Activated CD8-positive, alpha-beta T cell treated with anti-CD3 and anti-CD28 coated beads for 36 hours (primary cell): ENCODE results near the gene PDLIM7. TPM values are rescaled to one million over a fixed set of nuclear protein-coding genes. Genes with fewer than 3 reads are reported as not detected.
A peak's percentile ranks its signal among the peaks of the same experiment; 100 is the strongest.

Experiments
- ATAC-seq: fragments of 200-7000 bp; cut with Tn5 transposase; one replicate; pipeline ENCODE4 v1.10.0; 2021; ENCODE audit warnings: mild to moderate bottlenecking, moderate library complexity
- CTCF ChIA-PET: fragments of 350-600 bp; sonication (Branson Sonifier 250); formaldehyde crosslinking; loops from one replicate; lab custom pipeline; 2021; ENCODE audit warnings: antibody characterized with exemption; lab: Charles Lee
- POLR2A ChIA-PET: fragments of 350-600 bp; sonication (Branson Sonifier 250); formaldehyde crosslinking; loops from one replicate; lab custom pipeline; 2021; ENCODE audit warnings: antibody characterized with exemption; lab: Charles Lee
- DNase-seq: peaks from one replicate; pipeline ENCODE4 v3.0.0-alpha.2; 2020
- H3K27ac Mint-ChIP-seq: one replicate; pipeline ENCODE4 v1.8.0; 2021; ENCODE audit warnings: mild to moderate bottlenecking, mixed read lengths
- H3K27me3 Mint-ChIP-seq: one replicate; pipeline ENCODE4 v1.8.0; 2021; ENCODE audit warnings: mixed read lengths
- H3K36me3 Mint-ChIP-seq: one replicate; pipeline ENCODE4 v1.8.0; 2021; ENCODE audit warnings: low read depth, mixed read lengths
- H3K4me1 Mint-ChIP-seq: one replicate; pipeline ENCODE4 v1.8.0; 2021; ENCODE audit warnings: low read depth, mixed read lengths
- H3K4me3 Mint-ChIP-seq: one replicate; pipeline ENCODE4 v1.8.0; 2021; ENCODE audit warnings: mild to moderate bottlenecking, moderate library complexity, mixed read lengths
- H3K9me3 Mint-ChIP-seq: one replicate; pipeline ENCODE4 v1.8.0; 2021; ENCODE audit warnings: mixed read lengths
- intact Hi-C: fragments of 100-400 bp; cut with micrococcal nuclease; formaldehyde crosslinking; loops from one replicate; pipeline ENCODE4 v1.10.0; 2022
- total RNA-seq, 2 experiments: library from RNA; stranded (reverse); gene quantifications; one replicate each; pipeline ENCODE4 v1.2.3, GENCODE V29; 2021
- TF ChIP-seq, protein P1 (sequence below): fragments of 200-600 bp; IDR thresholded peaks from one replicate; pipeline ENCODE4 v1.8.0; 2022; ENCODE audit warnings: antibody characterized with exemption, mild to moderate bottlenecking

The PDLIM7 gene
- total RNA-seq, 2 experiments from 2014 or later: 68.4 to 73.0 TPM

DNA sequence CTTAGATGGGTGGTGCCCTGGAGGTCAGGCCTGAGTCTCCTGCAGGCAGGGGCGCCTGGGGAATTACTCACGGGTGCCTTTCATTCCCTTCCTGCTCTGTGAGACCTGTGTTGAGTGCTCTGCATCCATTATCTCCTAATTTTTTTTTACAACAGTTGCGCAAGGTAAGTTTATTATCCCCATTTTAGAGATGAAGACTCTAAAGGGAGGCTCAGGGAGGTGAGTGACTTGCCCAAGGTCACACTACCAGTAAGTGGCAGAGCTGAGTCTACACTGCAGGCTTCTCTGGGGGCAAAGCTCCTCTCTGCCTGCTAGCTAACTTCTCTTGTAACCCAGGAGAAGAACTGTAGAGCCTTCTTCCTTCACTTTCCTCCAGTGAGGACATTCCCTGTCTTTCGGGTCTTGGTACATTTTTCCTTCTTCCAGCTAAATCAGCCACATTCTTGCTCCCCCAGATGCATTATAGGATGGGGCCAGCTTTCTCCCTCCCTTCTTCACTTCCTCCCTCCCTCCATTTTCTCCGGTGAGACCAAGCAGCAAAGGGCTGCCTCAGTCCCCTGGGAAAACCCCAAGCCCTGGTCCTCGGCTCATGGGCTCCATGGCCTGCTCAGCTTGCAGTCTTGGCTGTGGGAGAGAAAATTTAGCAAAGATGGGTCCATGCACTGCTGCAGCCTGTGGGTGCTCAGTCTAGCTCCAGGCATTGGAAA is 49.0 kb downstream of the PDLIM7 start:
- no peaks in the 10 kb centered on the region for H3K9me3 Mint-ChIP-seq
- H3K27me3 Mint-ChIP-seq: no peaks in the 10 kb centered on the region
- peak overlapping the region; percentile 79 for H3K4me3 Mint-ChIP-seq
- POLR2A ChIA-PET: interaction anchor here (0.8 to 22.1 kb wide), 15 partner anchors 7 to 315 kb away, joined by 3 to 606 read pairs (median 10); partner anchors contain the start of genes DBN1, GRK6, NSD1 and PFN3
- TF ChIP-seq, protein P1, sequence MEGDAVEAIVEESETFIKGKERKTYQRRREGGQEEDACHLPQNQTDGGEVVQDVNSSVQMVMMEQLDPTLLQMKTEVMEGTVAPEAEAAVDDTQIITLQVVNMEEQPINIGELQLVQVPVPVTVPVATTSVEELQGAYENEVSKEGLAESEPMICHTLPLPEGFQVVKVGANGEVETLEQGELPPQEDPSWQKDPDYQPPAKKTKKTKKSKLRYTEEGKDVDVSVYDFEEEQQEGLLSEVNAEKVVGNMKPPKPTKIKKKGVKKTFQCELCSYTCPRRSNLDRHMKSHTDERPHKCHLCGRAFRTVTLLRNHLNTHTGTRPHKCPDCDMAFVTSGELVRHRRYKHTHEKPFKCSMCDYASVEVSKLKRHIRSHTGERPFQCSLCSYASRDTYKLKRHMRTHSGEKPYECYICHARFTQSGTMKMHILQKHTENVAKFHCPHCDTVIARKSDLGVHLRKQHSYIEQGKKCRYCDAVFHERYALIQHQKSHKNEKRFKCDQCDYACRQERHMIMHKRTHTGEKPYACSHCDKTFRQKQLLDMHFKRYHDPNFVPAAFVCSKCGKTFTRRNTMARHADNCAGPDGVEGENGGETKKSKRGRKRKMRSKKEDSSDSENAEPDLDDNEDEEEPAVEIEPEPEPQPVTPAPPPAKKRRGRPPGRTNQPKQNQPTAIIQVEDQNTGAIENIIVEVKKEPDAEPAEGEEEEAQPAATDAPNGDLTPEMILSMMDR: no peak
- DNase-seq (no peak), ATAC-seq (no peak)
- CTCF ChIA-PET: interaction anchor here (0.8 to 17.9 kb wide), 11 partner anchors 9 to 139 kb away, joined by 3 to 415 read pairs (median 6); partner anchors contain the start of genes F12 and PFN3
- peaks cover 48% of the 10 kb centered on the region for H3K4me1 Mint-ChIP-seq
- intact Hi-C loops: no loop called here
- H3K36me3 Mint-ChIP-seq: peaks cover 7% of the 10 kb centered on the region
- peak overlapping the region; percentile 79 for H3K27ac Mint-ChIP-seq

DNA sequence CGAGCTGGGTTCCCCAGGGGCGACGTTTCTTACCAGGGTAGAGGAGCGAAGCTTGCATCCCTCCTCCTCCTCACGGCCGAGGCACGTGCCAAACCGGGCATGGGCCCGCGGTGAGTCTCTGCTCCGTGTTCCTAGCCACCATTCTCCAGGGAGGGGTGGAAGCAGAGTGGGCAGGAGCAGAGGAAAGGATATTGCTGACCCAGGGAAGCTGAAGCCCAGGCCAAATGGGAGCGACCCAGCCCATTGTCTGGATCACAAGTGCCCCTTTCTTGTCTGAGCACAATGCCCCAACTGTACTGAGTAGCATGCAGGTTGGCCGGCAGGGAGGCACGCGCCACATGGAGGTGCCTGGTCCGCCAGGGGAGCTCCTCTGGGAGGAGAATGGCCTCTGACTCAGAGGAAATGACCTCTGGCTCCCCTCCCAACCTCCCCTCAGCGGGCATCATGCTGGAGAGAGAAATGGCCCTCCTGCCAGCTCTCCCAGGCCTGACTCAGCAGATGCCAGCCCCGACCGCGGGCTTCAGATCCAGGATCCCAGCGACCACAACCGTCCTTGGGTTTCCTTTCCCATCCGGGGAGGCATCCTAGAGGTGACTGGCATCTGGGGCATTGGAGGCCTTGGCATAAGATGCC is 49.7 kb downstream of the PDLIM7 start:
- no peak for ATAC-seq
- POLR2A ChIA-PET: interaction anchor here (0.8 to 22.1 kb wide), 13 partner anchors 7 to 314 kb away, joined by 3 to 606 read pairs (median 13); partner anchors contain the start of genes DBN1, F12, GRK6 and NSD1

DNA sequence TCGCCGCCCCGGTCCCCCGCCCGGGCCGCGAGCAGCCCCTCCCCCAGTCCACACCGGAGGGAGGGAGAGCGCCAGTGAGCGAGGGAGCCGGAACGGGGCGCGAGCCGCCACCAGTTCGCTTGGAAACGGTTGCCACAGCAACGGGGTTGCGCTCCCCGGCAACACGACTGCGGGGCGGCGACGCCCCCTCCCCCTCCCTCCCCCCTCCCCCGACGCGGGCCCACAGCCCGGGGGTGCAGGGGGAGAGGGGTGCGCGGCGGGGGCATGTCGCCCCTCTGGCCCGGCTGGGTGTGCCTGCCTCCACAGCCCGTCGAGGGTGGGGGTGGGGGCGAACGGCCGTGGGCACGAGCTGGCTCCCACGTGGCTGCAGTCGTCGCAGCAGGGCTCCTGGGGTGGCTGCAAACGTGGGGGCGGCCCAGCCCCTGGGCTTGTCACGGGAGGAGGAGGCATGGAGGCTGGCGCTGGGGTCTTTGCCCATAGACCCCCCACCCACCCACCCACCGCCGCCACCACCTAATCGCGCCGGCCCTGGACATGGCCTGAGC is 50.3 kb downstream of the PDLIM7 start:
- DNase-seq: peak; percentile 77
- CTCF ChIA-PET: interaction anchor here (1.2 to 17.9 kb wide), 9 partner anchors 8 to 137 kb away, joined by 4 to 415 read pairs (median 8); partner anchors contain the start of genes F12 and PFN3
- POLR2A ChIA-PET: interaction anchor here (0.9 to 22.1 kb wide), 14 partner anchors 8 to 137 kb away, joined by 3 to 606 read pairs (median 12); partner anchors contain the start of genes DBN1, F12, GRK6 and LMAN2

More for the DNA sequence above, 49.7 kb downstream of the PDLIM7 start:
- H3K4me1 Mint-ChIP-seq: peaks cover 43% of the 10 kb centered on the region
- intact Hi-C loops: no loop called here
- H3K4me3 Mint-ChIP-seq: peak overlapping the region; percentile 79
- H3K27me3 Mint-ChIP-seq: no peaks in the 10 kb centered on the region
- H3K36me3 Mint-ChIP-seq: peaks cover 7% of the 10 kb centered on the region
- peak overlapping the region; percentile 79 for H3K27ac Mint-ChIP-seq
- no peaks in the 10 kb centered on the region for H3K9me3 Mint-ChIP-seq
- TF ChIP-seq, protein P1: no peak
- CTCF ChIA-PET: interaction anchor here (1.2 to 17.9 kb wide), 10 partner anchors 7 to 138 kb away, joined by 4 to 415 read pairs (median 8); partner anchors contain the start of genes F12 and PFN3
- DNase-seq: peak; percentile 59

DNA sequence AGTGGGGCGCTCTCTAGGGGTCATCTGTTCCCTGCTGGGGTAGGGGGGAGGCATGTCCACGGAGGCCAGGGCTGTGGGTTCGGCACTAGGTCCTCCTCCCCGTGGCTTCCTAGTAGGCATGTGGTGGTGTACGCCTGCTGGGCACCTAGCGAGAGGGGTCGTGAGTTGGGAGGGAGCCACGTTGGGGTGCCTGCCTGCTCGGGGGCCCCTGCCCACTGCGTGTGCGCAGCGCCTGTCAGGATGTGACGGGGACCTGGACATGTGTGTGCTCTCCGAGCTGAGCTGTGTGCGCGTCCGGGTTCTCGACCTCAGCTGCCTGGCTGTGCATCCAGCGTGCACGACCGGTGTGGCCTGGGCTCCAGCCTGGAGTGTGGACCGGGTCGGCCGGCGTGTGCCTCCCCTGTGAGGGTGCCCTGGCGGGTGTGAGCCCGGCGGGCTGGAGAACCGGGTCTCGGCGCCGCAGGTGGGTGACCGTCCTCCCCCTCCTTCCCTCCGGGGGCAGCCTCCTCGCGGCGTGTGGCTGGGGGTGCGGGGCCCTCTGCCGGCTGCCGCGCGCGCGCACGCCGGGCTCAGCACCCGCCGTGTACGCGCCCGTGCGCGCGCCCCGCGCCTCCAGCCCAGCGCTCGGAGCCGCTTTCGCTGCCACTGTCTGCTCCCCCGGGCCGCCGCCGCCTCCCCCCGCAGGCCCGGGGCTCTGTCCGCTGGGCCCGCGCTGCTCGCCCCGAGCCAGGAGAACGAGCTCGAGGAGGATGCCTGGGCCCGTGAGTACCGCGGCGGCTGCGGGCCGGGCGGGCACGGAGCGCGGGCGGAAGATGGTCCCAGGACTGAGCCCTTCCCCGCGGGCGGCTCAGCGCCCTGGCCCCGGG is 51.0 kb downstream of the PDLIM7 start, which contains the start of gene PRR7:
Gene PRR7, plus strand, starts transcription at position 615 of the 866 bp plus-strand sequence. CDS start 8,254 bp downstream, outside the sequence.
- Mint-ChIP-seq H3K27ac (peak within 1 kb of the TSS; percentile 80), H3K36me3 (peaks cover 16% of the 10 kb centered on the region), H3K4me3 (peak within 1 kb of the TSS; percentile 79), H3K27me3 (no peaks in the 10 kb centered on the region), H3K9me3 (no peaks in the 10 kb centered on the region), H3K4me1 (peaks cover 43% of the 10 kb centered on the region)
- peak; percentile 58 for ATAC-seq
- TF ChIP-seq, protein P1: no peak
- CTCF ChIA-PET: interaction anchor here (0.9 to 17.9 kb wide), 12 partner anchors 9 to 137 kb away, joined by 3 to 415 read pairs (median 8); partner anchors contain the start of genes F12 and PFN3
- peak; percentile 77 for DNase-seq
- POLR2A ChIA-PET: interaction anchor here (0.9 to 22.1 kb wide), 21 partner anchors 8 to 145 kb away, joined by 3 to 606 read pairs (median 6); partner anchors contain the start of genes DBN1, F12, GRK6 and LMAN2
- intact Hi-C loops: no loop called here

More for the DNA sequence above, 50.3 kb downstream of the PDLIM7 start:
- no peaks in the 10 kb centered on the region for H3K27me3 Mint-ChIP-seq
- peak overlapping the region; percentile 79 for H3K4me3 Mint-ChIP-seq
- H3K36me3 Mint-ChIP-seq: peaks cover 11% of the 10 kb centered on the region
- H3K4me1 Mint-ChIP-seq: peaks cover 42% of the 10 kb centered on the region
- TF ChIP-seq, protein P1: no peak
- ATAC-seq: peak; percentile 22
- H3K27ac Mint-ChIP-seq: no peak overlapping the region
- H3K9me3 Mint-ChIP-seq: no peaks in the 10 kb centered on the region
- intact Hi-C loops: no loop called here
